Embryonic facial prominence (tissue), 1 donor: ENCODE data around the gene ZNF689.

ENCODE experiments used
- DNase-seq: peaks from one replicate; pipeline ENCODE4 v3.0.0-alpha.2; 2016; ENCODE audit errors: extremely low spot score

ZNF689 gene

DNA sequence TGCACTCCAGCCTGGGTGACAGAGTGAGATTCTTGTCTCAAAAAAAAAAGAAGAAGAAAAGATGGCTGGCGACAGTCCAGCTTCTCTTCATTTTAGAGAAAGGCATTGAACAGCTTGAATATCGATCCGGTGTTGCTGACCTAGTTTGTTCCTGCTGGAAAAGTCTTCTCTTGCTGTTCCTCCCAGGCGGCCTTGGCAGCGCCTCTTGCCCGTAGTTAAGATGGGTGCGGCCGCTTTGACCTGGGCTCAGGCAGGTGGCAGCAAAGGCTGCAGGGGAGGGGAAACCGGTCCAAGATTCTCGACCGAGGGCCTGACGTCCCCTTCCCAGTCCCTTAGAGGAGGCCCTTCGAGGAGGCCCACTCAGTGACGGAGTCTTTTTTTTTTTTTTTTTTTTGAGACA lies 48.2 kb downstream of the ZNF689 start:
- DNase-seq: no peak

GRCh38 chr16:30561089-30561816 lies 48.9 kb downstream of the ZNF689 start:
- DNase-seq: no peak

DNA sequence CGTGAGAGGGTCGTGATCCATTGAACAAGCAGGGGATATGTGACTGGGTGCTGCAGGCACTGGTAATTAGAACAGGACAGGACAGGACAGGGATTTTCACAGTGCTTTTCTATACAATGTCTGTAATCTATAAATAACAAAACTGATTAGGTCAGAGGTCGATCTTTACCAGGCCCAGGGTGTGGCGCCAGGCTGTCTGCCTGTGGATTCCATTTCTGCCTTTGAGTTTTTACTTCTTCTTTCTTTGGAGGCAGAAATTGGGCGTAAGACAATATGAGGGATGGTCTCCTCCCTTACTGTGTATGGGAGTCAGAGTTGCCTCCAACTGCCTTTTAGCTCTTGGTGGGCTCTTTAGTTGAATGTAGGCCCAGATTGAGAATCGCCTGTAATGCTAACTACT lies 50.5 kb downstream of the ZNF689 start:
- no peak for DNase-seq

DNA sequence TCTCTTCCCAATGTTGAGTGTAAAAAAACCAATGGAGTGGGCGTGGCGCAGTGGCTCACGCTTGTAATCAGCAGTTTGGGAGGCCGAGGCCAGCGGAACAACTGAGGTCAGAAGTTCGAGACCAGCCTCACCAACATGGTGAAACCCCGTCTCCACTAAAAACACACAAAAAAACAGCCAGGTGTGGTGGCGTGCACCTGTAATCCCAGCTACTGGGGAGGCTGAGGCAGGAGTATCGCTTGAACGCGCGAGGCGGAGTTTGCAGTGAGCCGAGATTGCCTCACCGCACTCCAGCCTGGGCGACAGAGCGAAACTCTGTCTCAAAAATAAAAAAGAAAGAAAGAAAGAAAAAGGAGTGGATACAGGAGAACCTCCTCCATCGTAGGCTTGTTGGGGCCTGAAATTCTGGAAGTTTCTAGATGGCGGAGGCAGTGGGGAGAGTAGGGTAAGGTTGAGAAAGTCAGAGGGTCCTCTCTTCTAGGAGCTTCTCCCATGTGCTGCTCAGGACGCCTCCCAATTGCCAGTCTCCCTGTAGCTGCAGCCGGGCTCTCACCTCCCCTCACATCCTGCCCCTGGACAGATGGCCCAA lies 51.3 kb downstream of the ZNF689 start:
- no peak for DNase-seq

DNA sequence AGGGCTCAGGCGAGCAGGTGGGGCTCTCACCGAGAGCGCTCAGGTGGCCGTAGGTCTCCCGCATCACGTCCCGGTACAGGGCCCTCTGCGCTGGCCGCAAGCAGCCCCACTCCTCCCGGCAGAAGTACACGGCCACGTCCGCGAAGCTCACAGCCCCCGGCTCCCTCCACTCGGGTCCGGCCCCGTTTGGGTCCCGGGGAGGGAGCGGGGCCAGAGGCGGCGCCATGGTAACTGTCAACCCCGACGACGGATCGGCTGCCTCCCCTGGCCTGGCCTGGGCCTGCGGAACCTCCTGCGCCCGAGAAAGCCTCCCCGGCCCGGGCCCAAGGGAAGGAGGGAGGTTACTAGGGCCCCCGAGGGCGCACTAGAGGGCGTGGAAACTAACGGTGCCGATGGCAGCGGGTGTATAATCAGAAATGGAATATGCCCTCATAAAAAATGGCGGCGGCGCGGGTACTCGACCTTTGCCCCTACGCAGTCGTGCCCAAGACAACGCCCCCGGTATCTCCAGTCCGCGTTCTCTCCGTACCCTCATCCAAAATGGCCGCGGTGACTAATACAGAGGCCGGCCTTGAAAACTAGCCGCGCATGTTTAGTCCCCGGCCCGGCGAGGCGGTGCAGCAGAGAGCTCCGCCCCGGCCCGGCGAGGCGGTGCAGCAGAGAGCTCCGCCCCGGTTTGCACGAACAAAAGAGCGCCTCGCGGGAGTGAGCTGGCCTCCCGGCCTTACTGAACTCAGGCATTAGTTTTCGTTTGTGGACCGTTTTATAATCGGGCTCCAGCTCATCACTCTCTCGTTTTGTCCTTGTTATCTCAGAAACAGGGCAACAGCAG lies 52.0 kb downstream of the ZNF689 start, which contains the start of gene ZNF764:
Gene ZNF764, minus strand, starts transcription at position 418 of the 832 bp plus-strand sequence. Its CDS starts 192 bp downstream, at position 226.
- peak; percentile 92 for DNase-seq

DNA sequence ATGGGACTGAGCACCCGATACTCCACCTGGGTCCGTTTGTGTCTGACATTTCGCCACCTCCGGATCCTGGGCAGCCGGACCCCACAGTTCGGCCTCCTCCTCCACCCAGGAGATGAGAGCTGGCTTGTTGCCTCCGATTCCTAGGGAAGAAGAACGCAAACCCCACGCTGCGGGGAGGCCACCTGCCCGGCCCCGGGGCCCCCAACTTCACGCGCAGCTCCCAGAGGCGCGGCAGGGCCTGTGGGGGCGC lies 52.6 kb downstream of the ZNF689 start:
- DNase-seq: no peak

GRCh38 chr16:30556125-30556473 lies 54.1 kb downstream of the ZNF689 start:
- DNase-seq: no peak

- no peak for DNase-seq
These were observed 54.7 kb downstream of the ZNF689 start for GRCh38 chr16:30555315-30556124.

- DNase-seq: no peak
These were observed 55.5 kb downstream of the ZNF689 start for GRCh38 chr16:30554557-30555314.

- no peak for DNase-seq
These were observed 56.7 kb downstream of the ZNF689 start for GRCh38 chr16:30553393-30553899.

DNA sequence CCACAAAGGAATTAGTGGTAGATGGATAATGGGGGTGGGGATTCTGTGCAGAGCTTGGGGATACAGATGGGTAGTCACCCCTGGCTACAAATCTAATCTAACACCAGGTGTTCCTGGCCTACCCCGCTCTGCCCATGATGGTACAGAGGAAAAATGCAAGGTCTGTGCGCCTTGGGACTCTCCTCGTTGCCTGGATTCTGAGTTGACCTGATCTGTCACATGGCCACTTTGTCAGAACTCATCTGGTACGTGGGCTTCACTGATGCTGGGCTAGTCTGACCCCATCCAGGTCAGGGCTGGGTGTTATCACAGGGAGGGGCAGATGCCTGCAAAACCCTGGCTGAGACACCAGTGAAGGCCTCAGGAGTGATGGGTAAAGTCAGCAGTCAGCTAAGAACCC lies 57.2 kb downstream of the ZNF689 start:
- DNase-seq: no peak
